Amniotic stem cell (primary cell): Measurements from ENCODE around the gene IGF1R.

Experiments used
- DNase-seq: peaks from one replicate; lab custom pipeline; 2025; lab: John Stamatoyannopoulos, UW

Gene IGF1R

GRCh38 chr15:98745650-98746374, 97.5 kb downstream of the IGF1R start:
- no peak for DNase-seq

GRCh38 chr15:98746375-98747155, 98.2 kb downstream of the IGF1R start:
- no peak for DNase-seq

- DNase-seq, result no peak
These were observed 103.4 kb downstream of the IGF1R start for GRCh38 chr15:98751767-98752166.

GRCh38 chr15:98753726-98754656, 105.7 kb downstream of the IGF1R start:
- DNase-seq, result no peak

GRCh38 chr15:98754657-98755022, 106.3 kb downstream of the IGF1R start:
- no peak for DNase-seq

GRCh38 chr15:98755138-98755537, 106.8 kb downstream of the IGF1R start:
- no peak for DNase-seq

GRCh38 chr15:98755781-98756180, 107.4 kb downstream of the IGF1R start:
- DNase-seq, result no peak

- no peak for DNase-seq
These were observed 109.9 kb downstream of the IGF1R start for GRCh38 chr15:98758224-98758623.

GRCh38 chr15:98759277-98759676, 110.9 kb downstream of the IGF1R start:
- no peak for DNase-seq

- no peak for DNase-seq
These were observed 111.9 kb downstream of the IGF1R start for GRCh38 chr15:98760112-98760826.

GRCh38 chr15:98760975-98761374, 112.6 kb downstream of the IGF1R start:
- DNase-seq, result no peak

GRCh38 chr15:98763179-98763578, 114.8 kb downstream of the IGF1R start:
- DNase-seq, result no peak

- no peak for DNase-seq
These were observed 116.0 kb downstream of the IGF1R start for GRCh38 chr15:98764291-98764690.

- DNase-seq, result no peak
These were observed 117.3 kb downstream of the IGF1R start for GRCh38 chr15:98765610-98766009.

- DNase-seq, result no peak
These were observed 119.4 kb downstream of the IGF1R start for GRCh38 chr15:98767692-98768091.

GRCh38 chr15:98769867-98770266, 121.5 kb downstream of the IGF1R start:
- DNase-seq, result no peak

GRCh38 chr15:98770984-98771383, 122.6 kb downstream of the IGF1R start:
- no peak for DNase-seq

- DNase-seq, result no peak
These were observed 123.2 kb downstream of the IGF1R start for GRCh38 chr15:98771541-98771940.

- no peak for DNase-seq
These were observed 124.6 kb downstream of the IGF1R start for GRCh38 chr15:98772895-98773294.

GRCh38 chr15:98773616-98774015, 125.3 kb downstream of the IGF1R start:
- no peak for DNase-seq

GRCh38 chr15:98774756-98775497, 126.6 kb downstream of the IGF1R start:
- no peak for DNase-seq
